Measurements from ENCODE around the gene ZNF318. TPM values are rescaled to one million over a fixed set of nuclear protein-coding genes. Genes with fewer than 3 reads are reported as not detected.

ZNF318 gene
- total and polyA plus RNA-seq, 12 donors = 5.9 to 19.3 (median 13.2) TPM

GRCh38 chr6:43307451-43308100 is 61.9 kb downstream of the ZNF318 start:
- DNase-seq = peak in 1 of 7 donors; percentile 42
- Histone ChIP-seq H3K27ac (no peak overlapping the region), H3K4me1 (replicated peaks in 1 of 2) (peaks cover 0 to 6% of the 10 kb centered on the region in 2 donors), H3K27me3 (no peaks in the 10 kb centered on the region), H3K9me3 (replicated peaks in 1 of 3) (no peaks in the 10 kb centered on the region), H3K4me3 (no peak overlapping the region), H3K36me3 (replicated peaks in 1 of 2) (no peaks in the 10 kb centered on the region)
- intact Hi-C loops (cut with DNase I) = no loop called here
- TF ChIP-seq POLR2A (IDR thresholded peaks at IDR 0.05) (no peak), CTCF (IDR thresholded peaks at IDR 0.05) (no peak)
- 86 to 89% (median 88%) methylated on average over 3 to 5 of the region's 5 CpGs for WGBS, 4 donors

- Histone ChIP-seq H3K36me3 (replicated peaks in 1 of 2) (no peaks in the 10 kb centered on the region), H3K27me3 (no peaks in the 10 kb centered on the region), H3K9me3 (replicated peaks in 1 of 3) (no peaks in the 10 kb centered on the region), H3K4me3 (no peak overlapping the region), H3K4me1 (replicated peaks in 1 of 2) (peaks cover 0 to 6% of the 10 kb centered on the region in 2 donors), H3K27ac (no peak overlapping the region)
- 92 to 98% (median 93%) methylated on average over 5 to 7 of the region's 7 CpGs for WGBS, 4 donors
- no peak for DNase-seq
- intact Hi-C loops (cut with DNase I) = no loop called here
- no peak for TF ChIP-seq CTCF (IDR thresholded peaks at IDR 0.05)
- TF ChIP-seq POLR2A (IDR thresholded peaks at IDR 0.05) = no peak
These were observed 63.4 kb downstream of the ZNF318 start for GRCh38 chr6:43306086-43306485.

GRCh38 chr6:43304882-43305281 is 64.6 kb downstream of the ZNF318 start:
- TF ChIP-seq POLR2A (IDR thresholded peaks at IDR 0.05) (no peak), CTCF (IDR thresholded peaks at IDR 0.05) (no peak)
- no peak overlapping the region for H3K27ac ChIP-seq
- H3K4me3 ChIP-seq = no peak overlapping the region
- DNase-seq = peak in 1 of 7 donors; percentile 9
- 72 to 100% (median 92%) methylated on average over 2 of the region's 2 CpGs for WGBS, 4 donors
- peaks cover 0 to 6% of the 10 kb centered on the region in 2 donors for H3K4me1 ChIP-seq (replicated peaks in 1 of 2)
- no peaks in the 10 kb centered on the region for H3K9me3 ChIP-seq (replicated peaks in 1 of 3)
- H3K36me3 ChIP-seq (replicated peaks in 1 of 2) = no peaks in the 10 kb centered on the region
- no peaks in the 10 kb centered on the region for H3K27me3 ChIP-seq
- intact Hi-C loops (cut with DNase I) = no loop called here

- peak in 1 of 7 donors; percentile 14 for DNase-seq
- no peaks in the 10 kb centered on the region for H3K27me3 ChIP-seq
- H3K9me3 ChIP-seq (replicated peaks in 1 of 3) = no peaks in the 10 kb centered on the region
- peaks cover 0 to 6% of the 10 kb centered on the region in 2 donors for H3K4me1 ChIP-seq (replicated peaks in 1 of 2)
- no peak overlapping the region for H3K4me3 ChIP-seq
- no peak overlapping the region for H3K27ac ChIP-seq
- TF ChIP-seq POLR2A (IDR thresholded peaks at IDR 0.05) (no peak), CTCF (IDR thresholded peaks at IDR 0.05) (no peak)
- intact Hi-C loops (cut with DNase I) = no loop called here
- H3K36me3 ChIP-seq (replicated peaks in 1 of 2) = no peaks in the 10 kb centered on the region
- WGBS, 4 donors = 77 to 94% (median 86%) methylated on average over 3 of the region's 3 CpGs
These were observed 65.1 kb downstream of the ZNF318 start for GRCh38 chr6:43304361-43304760.

All from adrenal gland (tissue), 12 donors.